WTC11 (cell line): ENCODE measurements around the gene NPTX1.
A peak's percentile ranks its signal among the peaks of the same experiment; 100 is the strongest.

Source experiments
- NR3C1 ChIP-seq: sonication (generic); formaldehyde crosslinking; conservative IDR thresholded peaks from 2 replicates; pipeline ENCODE4 v1.8.1; 2023; ENCODE audit warnings: low read depth, mild to moderate bottlenecking, missing genetic modification reagents
- PRRX2 ChIP-seq: fragments of 250-450 bp; sonication (Bioruptor Pico); IDR thresholded peaks from 2 replicates; pipeline ENCODE4 v1.8.0; 2021; ENCODE audit warnings: mild to moderate bottlenecking
- SMAD3 ChIP-seq: sonication (generic); formaldehyde crosslinking; IDR thresholded peaks from 2 replicates; pipeline ENCODE4 v1.8.0; 2022; ENCODE audit warnings: missing genetic modification reagents, mild to moderate bottlenecking, borderline replicate concordance
- TF ChIP-seq, protein P1 (sequence below): fragments of 200-600 bp; IDR thresholded peaks from 2 replicates; pipeline ENCODE4 v1.8.0; 2022; ENCODE audit warnings: antibody characterized with exemption
- TF ChIP-seq, protein P2 (sequence below): sonication (generic); formaldehyde crosslinking; IDR thresholded peaks from 2 replicates; pipeline ENCODE4 v1.8.1; 2023; ENCODE audit warnings: mild to moderate bottlenecking, missing genetic modification reagents, moderate library complexity
- TF ChIP-seq, protein P3 (sequence below): sonication (generic); formaldehyde crosslinking; IDR thresholded peaks from 2 replicates; pipeline ENCODE4 v1.8.0; 2022; ENCODE audit warnings: mild to moderate bottlenecking, missing genetic modification reagents

DNA sequence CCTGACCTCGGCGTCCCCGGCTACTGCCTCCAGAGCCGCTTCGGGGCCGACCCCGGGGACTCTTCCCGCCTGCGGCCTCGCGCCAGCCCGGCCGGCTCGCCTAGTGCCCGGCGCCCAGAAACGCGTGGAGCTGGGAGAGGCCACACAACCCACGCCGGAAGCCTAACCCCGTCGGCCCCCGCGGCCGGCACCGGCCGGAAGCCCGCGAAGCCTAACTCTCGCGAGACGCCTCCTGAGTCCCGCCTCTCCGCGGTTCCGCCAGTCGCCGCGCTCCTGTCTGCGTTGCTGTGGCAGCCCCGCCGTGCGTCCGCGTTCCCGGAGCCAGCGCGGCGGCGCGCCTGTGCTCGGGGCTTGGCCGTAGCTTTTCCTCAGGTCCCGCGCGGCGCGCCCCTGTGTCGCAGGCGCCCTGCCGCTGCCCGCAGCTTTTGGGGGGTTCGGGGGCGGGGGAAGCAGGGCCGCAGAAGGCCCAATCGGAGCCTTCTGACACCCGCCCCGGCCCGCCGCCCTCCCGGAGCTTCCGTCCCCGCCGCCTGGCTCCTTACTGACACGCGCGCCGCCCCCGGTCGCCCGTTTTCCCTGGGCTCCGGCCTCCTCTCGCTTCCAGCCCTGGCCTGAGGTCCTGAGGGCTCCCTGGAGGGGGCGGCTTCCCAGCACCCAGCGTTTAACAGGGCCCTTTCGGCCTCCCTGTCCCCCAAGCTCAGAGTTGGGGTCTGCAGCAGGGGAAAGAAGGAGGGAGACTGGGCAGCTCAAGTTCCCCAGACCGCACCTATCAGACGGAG, 21.7 kb downstream of the NPTX1 start:
- TF ChIP-seq, protein P1, sequence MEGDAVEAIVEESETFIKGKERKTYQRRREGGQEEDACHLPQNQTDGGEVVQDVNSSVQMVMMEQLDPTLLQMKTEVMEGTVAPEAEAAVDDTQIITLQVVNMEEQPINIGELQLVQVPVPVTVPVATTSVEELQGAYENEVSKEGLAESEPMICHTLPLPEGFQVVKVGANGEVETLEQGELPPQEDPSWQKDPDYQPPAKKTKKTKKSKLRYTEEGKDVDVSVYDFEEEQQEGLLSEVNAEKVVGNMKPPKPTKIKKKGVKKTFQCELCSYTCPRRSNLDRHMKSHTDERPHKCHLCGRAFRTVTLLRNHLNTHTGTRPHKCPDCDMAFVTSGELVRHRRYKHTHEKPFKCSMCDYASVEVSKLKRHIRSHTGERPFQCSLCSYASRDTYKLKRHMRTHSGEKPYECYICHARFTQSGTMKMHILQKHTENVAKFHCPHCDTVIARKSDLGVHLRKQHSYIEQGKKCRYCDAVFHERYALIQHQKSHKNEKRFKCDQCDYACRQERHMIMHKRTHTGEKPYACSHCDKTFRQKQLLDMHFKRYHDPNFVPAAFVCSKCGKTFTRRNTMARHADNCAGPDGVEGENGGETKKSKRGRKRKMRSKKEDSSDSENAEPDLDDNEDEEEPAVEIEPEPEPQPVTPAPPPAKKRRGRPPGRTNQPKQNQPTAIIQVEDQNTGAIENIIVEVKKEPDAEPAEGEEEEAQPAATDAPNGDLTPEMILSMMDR, result no peak
- TF ChIP-seq, protein P2, sequence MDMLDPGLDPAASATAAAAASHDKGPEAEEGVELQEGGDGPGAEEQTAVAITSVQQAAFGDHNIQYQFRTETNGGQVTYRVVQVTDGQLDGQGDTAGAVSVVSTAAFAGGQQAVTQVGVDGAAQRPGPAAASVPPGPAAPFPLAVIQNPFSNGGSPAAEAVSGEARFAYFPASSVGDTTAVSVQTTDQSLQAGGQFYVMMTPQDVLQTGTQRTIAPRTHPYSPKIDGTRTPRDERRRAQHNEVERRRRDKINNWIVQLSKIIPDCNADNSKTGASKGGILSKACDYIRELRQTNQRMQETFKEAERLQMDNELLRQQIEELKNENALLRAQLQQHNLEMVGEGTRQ (CRISPR knock-in tag), result peak; percentile 20; the same call in 1 of the 2 replicates
- TF ChIP-seq NR3C1 (CRISPR knock-in tag) (no peak), PRRX2 (CRISPR knock-in tag) (no peak), SMAD3 (CRISPR knock-in tag) (0 out of 2 replicates have a peak, but pooled peaks have one; percentile 46)
- TF ChIP-seq, protein P3, sequence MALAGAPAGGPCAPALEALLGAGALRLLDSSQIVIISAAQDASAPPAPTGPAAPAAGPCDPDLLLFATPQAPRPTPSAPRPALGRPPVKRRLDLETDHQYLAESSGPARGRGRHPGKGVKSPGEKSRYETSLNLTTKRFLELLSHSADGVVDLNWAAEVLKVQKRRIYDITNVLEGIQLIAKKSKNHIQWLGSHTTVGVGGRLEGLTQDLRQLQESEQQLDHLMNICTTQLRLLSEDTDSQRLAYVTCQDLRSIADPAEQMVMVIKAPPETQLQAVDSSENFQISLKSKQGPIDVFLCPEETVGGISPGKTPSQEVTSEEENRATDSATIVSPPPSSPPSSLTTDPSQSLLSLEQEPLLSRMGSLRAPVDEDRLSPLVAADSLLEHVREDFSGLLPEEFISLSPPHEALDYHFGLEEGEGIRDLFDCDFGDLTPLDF, result no peak
